Gastroesophageal sphincter (tissue), 3 donors: Measurements from ENCODE around the gene JAG2.

ENCODE experiments used
- CTCF ChIP-seq, 4 experiments: fragments of 200-600 bp in 2 of 4; fragments of 450-650 bp in 2 of 4; sonication (generic) in 1 of 4; IDR thresholded peaks; one replicate each; pipeline ENCODE4 v1.5.1; 2017 to 2019; ENCODE audit warnings: antibody characterized with exemption in 4 of 4, mild to moderate bottlenecking in 2 of 4, moderate library complexity in 2 of 4
- POLR2A ChIP-seq, 2 donors: fragments of 450-650 bp; IDR thresholded peaks; one replicate each; pipeline ENCODE4 v1.6.1; 2017; ENCODE audit warnings: antibody characterized with exemption in 2 of 2, mild to moderate bottlenecking in 2 of 2, moderate library complexity in 1 of 2
- POLR2AphosphoS5 ChIP-seq: sonication (generic); formaldehyde crosslinking; IDR thresholded peaks from one replicate; pipeline ENCODE4 v1.6.1; 2017; ENCODE audit warnings: antibody characterized with exemption

GRCh38 chr14:105195051-105195450 is 26.5 kb upstream of the JAG2 start:
- TF ChIP-seq CTCF (IDR thresholded peaks at IDR 0.05) = no peak
- TF ChIP-seq POLR2A (IDR thresholded peaks at IDR 0.05) = no peak
- TF ChIP-seq POLR2AphosphoS5 = no peak
